Endothelial cell of hepatic sinusoid (primary cell): Measurements from ENCODE around the gene CLPTM1L.
"Not testable (repeated sequence)": the region's sequence is repeated elsewhere in the genome, so short reads cannot be mapped to it uniquely, and the experiment has no call there.

ENCODE experiments used
- in situ Hi-C: cut with HindIII; loops from 2 replicates; pipeline ENCODE4 v1.10.0; 2017; ENCODE audit warnings: low sequenced_read_pairs

CLPTM1L gene

DNA sequence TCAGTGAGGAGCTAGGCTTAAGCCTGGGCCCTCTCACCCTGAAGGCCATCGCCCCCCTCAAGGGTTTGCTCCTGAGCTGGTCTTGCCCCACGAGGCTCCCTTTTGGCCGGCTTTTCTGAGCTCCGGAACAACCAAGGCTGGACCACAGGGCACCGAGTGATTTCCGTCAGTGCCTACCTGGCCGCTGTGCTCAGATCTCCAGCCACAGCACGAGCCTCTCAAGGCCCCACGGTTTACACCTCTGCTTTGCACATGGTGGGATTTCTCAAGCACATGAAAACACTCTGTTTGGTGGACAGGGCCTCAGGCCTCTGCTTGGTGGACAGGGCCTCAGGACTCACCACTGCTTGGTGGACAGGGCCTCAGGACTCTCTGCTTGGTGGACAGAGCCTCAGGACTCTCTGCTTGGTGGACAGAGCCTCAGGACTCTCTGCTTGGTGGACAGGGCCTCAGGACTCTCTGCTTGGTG, 15.8 kb downstream of the CLPTM1L start:
- in situ Hi-C loops, result no loop called here

DNA sequence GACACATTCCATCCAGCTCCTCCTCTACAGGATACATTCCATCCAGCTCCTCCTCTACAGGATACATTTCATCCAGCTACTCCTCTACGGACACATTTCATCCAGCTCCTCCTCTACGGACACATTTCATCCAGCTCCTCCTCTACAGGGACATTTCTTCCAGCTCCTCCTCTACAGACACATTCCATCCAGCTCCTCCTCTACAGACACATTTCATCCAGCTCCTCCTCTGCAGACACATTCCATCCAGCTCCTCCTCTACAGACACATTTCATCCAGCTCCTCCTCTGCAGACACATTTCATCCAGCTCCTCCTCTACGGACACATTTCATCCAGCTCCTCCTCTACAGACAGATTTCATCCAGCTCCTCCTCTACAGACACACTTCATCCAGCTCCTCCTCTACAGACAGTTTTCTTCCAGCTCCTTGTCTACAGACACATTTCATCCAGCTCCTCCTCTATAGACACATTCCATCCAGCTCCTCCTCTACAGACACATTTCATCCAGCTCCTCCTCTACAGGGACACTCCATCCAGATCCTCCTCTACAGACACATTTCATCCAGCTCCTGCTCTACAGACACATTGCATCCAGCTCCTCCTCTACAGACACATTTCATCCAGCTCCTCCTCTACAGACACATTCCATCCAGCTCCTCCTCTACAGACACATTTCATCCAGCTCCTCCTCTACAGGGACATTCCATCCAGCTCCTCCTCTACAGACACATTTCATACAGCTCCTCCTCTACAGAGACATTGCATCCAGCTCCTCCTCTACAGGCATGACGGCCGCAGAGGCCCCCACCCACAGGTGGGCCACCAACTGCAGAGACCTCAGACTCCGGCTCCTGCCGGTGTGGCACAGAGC, 16.4 kb downstream of the CLPTM1L start:
- in situ Hi-C loops, result not testable (repeated sequence)

DNA sequence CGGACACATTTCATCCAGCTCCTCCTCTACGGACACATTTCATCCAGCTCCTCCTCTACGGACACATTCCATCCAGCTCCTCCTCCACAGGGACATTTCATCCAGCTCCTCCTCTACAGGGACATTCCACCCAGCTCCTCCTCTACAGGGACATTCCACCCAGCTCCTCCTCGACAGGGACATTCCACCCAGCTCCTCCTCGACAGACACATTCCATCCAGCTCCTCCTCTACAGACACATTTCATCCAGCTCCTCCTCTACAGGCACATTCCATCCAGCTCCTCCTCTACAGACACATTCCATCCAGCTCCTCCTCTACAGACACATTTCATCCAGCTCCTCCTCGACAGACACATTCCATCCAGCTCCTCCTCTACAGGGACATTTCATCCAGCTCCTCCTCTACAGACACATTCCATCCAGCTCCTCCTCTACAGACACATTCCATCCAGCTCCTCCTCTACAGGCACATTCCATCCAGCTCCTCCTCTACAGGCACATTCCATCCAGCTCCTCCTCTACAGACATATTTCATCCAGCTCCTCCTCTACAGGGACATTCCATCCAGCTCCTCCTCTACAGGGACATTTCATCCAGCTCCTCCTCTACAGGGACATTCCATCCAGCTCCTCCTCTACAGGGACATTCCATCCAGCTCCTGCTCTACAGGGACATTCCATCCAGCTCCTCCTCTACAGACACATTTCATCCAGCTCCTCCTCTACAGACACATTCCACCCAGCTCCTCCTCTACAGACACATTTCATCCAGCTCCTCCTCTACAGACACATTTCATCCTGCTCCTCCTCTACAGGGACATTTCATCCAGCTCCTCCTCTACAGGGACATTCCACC, 17.8 kb downstream of the CLPTM1L start:
- in situ Hi-C loops, result not testable (repeated sequence)

DNA sequence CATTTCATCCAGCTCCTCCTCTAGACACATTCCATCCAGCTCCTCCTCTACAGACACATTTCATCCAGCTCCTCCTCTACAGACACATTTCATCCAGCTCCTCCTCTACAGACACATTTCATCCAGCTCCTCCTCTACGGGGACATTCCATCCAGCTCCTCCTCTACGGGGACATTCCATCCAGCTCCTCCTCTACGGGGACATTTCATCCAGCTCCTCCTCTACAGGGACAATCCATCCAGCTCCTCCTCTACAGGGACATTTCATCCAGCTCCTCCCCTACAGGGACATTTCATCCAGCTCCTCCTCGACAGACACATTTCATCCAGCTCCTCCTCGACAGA, 18.4 kb downstream of the CLPTM1L start:
- in situ Hi-C loops, result not testable (repeated sequence)

DNA sequence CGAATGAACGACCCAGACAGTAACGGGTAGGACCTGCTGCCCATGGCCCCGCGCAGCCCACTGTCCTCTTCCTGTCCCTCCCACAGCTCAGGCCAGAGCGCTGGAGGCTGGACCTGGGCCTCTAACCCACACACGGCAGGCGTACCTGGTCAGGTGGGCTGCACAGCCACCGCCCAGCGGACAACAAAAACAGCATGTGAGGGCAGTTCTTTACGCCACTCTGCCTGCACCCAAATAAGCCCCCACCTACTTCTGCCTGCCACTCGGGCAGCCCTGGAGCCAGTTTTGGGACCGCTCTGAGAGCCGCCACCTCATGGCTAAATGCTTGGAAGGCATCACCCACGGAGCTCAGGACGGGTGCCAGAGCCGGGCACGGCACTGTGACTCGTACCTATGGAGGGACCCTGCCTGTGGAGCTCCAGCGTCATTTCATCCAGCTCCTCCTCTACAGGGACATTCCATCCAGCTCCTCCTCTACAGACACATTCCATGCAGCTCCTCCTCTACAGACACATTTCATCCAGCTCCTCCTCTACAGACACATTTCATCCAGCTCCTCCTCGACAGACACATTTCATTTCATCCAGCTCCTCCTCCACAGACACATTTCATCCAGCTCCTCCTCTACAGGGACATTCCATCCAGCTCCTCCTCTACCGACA, 18.9 kb downstream of the CLPTM1L start:
- in situ Hi-C loops, result no loop called here

DNA sequence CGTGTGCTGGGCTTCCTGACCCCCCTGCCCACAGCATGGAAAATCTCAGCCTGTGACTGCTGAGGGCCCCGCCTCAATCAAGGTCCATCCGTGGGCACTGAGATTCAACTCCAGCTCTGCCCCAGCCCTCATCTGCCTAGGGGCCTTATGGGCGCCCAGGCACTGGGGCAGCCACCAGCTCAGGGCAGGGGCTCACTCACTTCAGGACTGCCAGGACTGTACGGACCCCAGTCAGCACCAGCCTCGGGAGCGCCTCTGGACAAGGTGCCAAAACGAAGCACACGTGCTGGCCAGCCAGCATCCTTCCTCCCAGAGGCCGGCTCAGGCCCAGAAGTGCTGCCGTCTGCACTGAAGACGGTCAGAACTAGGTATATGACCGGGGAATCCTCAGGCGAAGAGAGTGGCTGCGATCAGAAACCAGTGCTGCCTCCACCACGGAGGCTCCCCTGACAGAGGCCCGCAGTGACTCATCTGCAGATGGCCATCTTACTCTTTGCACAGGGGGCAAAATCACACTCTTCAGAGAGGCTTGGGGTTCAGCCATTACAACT, 19.6 kb downstream of the CLPTM1L start:
- in situ Hi-C loops, result no loop called here

DNA sequence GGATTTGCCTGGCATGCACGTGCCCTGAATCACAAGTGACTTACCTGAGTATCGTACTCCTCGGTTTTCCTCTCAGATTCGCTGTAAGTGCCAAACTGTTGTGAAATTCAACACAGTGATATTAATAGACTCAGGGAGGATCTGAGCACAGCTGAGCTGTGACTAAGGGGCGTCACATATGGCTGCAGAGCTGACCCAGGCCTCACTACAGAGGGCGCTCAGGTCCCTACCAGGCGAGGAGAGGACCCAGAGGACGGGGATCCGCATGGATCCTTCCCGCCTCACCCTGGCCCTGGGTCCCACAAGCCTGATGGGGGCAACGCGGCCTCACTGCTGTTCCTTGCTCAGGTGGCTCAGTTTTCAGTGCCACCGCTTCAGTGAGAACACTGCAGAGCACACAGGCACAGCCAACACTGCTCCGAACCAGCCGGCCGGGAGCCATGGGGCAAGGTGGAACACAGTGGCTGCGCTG, 20.1 kb downstream of the CLPTM1L start:
- in situ Hi-C loops, result loop anchor here (25.0 kb wide), 1 partner anchor 387 kb away; no protein-coding TSS in a partner anchor

DNA sequence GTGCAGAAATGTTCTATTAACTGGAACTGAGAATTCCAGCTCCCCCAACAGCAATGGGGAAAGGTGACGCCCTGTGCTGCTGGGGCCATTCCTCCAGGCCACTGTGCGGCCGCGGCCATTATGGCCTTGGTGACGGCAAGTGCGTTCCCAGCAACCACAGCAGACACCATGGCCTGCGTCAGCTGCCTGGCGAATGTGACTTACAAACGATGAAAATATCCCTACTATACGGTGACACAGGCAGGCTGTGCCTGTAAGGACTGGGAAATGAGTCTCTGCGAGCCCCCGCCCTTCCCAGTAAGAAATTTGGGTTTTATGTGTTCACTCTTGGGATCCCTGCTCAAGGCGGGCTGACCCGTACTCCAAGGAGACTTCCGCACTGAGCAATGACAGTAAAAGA, 20.6 kb downstream of the CLPTM1L start:
- in situ Hi-C loops, result loop anchor here (25.0 kb wide), 1 partner anchor 387 kb away; no protein-coding TSS in a partner anchor

DNA sequence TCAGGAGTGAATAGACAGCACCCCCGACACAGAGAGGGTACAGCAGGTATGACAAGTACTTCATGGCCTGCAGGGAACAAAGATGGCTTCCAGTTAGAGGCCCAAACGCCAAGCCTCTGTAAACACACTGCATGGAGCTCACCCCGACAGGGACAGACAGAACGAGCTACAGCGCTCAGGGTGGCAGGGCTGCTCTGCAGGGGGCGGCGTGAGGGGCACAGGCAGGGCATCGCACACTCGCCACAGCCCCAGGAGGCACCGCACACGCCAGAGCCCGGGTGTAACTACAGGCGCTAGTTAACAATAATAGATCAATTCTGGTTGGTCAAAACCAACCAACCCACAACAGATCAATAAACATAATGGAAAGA, 21.1 kb downstream of the CLPTM1L start:
- in situ Hi-C loops, result loop anchor here (25.0 kb wide), 1 partner anchor 386 kb away; no protein-coding TSS in a partner anchor

DNA sequence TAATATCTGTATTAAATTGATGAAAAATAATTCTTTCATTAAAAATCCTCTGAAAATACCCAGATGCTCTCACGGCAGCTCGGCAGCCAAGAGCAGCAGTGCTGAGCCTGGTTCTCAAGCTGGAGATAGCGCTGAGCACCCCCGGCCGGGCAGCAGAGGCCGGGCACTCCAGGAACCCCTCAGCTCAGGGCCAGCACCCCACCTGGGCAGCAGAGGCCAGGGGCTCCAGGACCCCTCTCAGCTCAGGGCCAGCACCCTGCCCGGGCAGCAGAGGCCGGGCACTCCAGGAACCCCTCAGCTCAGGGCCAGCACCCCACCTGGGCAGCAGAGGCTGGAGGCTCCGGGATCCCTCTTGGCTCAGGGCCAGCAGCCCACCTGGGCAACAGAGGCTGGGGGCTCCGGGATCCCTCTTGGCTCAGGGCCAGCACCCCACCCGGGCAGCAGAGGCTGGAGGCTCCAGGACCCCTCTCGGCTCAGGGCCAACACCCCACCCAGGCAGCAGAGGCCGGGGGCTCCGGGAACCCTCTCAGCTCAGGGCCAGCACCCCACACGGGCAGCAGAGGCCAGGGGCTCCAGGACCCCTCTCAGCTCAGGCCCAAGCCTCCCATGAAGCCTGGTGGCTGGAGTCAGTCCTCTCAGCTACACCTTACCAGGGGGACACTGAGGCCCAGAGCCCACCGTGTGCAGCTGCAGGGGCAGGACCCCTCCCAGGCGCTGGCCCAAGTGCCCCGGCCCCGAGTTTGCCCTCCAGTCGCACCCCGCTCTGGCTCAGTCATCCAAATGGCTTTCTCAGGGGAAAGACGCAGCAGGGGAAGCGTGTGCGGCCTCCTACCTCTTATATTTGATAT, 21.7 kb downstream of the CLPTM1L start:
- in situ Hi-C loops, result loop anchor here (25.0 kb wide), 1 partner anchor 386 kb away; no protein-coding TSS in a partner anchor

DNA sequence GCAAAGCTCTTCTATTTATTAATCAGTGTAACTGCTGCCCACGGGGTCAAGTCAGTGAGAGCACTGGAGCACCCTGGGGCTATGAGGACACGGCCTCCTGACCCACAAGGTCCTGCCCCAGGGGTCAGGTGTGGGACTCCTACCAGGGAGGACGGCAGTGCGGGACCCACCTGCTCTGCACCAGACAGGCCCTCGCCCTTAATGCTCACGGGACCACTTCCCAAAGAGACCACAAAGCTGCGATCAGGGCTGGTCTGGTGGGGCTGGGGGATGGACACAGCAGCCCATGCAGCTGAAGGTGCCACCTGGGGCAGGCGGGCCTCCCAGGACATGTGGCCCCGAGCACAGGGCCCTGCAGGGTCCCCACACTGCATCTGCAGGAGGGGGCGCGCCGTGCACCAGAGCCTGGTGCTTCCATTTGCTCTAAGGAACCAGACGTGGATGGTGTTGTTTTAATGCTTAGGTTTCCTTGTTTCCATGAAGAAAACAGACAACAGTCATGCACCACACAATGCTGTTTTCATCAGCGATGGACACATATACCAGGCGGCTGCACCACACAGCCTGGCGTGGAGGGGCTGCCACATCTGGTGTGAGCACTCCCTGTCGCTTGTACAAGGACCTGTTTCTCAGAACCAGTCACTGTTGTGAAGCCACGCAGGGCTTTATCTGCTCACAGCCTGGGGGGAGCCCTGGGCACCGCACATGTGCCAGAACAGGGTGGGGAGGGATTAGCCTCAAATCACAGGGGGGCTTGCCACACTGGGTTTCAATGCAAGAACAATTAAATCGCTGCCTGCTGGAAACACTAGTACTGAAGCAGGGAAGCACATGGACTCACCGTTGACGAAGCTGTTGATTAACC, 22.6 kb downstream of the CLPTM1L start:
- in situ Hi-C loops, result loop anchor here (25.0 kb wide), 1 partner anchor 385 kb away; no protein-coding TSS in a partner anchor

DNA sequence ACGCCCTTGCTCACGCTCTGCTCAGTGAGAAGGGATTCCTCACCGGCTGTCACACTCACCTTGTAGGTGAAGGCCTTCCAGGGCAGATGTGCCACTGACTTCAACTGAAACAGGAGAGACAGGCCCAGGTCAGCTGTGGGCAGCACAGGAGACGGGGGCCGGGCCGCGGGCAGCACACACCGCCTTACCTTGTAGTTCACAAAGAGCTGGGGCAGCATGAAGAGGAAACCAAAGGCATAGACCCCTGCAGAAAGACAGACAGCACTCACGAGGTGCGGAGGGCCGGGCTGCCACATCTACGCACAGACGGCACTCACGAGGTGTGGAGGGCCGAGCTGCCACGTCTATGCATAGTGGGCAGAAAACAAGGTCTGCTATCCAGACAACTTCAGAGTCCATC, 23.3 kb downstream of the CLPTM1L start:
- in situ Hi-C loops, result loop anchor here (25.0 kb wide), 1 partner anchor 384 kb away; no protein-coding TSS in a partner anchor

DNA sequence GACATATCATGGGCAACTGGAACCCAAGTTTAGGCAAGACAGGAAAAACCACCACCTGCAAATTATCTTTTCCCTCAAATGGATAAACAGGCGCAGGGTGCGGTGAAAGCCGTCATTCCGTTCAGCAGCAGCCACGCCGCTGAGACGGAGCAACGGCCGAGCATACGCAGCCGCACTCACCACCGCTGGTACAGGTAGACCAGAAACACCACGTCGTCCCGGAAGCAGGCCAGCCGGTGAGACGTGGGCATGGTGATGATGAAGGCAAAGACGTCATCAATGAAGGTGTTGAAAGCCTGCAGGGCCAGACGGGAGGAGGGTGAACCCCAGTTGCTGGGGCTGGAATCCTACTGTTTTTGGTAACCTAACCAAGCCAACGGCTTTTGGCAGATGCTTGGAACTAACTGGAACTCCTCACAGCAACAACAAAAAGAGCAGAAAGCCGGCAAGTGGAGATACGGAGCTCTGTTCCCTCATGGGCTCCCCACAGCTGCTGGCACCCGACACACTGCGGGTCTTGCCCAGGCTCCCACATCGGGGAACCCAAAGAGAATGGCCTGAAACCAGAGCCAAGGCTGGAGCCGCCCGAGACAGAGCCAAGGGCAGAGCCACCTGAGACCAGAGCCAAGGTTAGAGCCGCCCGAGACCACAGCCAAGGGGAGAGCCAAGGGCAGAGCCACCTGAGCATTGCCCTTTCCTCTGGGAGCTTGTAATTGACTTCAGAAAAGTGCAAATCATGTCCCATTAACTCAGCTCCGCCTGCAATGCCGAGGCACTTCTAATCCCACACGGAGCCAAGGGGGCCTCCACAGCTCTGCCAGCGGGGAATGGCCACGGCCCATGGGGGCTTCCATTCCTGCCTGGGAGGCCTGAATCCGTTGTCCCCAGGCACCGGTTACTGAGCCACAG, 24.2 kb downstream of the CLPTM1L start:
- in situ Hi-C loops, result loop anchor here (25.0 kb wide), 1 partner anchor 383 kb away; no protein-coding TSS in a partner anchor

DNA sequence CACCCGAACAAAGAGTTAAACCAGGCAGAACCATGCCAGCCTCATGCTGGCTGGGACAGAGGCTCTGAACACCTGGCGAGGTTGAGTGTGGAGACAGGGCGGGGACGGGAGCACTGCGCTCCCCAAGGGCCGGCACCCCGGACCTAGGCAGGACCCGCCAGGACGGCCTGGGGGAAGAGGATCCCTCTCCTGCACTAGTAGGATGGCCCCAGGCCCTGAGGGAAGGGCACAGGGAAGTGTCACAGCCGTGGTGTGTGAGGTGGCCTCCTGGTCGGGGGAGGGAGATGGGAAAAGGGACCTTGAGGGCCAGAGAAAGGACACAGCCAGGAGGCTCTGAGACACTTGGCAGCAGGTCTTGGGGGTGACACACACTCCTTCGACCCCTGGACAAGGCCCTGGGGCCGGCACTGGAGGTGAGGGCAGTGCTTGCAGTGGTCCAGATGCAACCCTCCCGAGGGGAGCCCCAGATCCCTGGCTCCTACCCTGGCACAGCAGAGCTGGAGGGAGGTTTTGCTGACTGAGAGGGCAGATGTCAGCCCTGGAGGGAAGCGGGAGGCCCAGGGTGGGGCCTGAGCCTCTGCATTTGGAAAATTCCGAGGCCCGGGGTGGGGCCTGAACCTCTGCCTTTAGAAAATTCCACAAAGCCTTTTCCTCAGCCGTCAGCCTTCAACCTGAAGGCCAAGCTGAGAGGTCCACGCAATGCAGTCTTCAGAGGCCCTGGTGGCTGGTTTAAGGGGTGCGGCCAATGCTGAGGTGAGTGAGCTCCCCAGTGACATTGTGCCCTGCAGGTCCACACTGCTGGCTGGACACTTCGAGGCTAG, 25.3 kb downstream of the CLPTM1L start:
- in situ Hi-C loops, result loop anchor here (5.0 to 25.0 kb wide), 3 partner anchors 47 to 382 kb away; no protein-coding TSS in a partner anchor

DNA sequence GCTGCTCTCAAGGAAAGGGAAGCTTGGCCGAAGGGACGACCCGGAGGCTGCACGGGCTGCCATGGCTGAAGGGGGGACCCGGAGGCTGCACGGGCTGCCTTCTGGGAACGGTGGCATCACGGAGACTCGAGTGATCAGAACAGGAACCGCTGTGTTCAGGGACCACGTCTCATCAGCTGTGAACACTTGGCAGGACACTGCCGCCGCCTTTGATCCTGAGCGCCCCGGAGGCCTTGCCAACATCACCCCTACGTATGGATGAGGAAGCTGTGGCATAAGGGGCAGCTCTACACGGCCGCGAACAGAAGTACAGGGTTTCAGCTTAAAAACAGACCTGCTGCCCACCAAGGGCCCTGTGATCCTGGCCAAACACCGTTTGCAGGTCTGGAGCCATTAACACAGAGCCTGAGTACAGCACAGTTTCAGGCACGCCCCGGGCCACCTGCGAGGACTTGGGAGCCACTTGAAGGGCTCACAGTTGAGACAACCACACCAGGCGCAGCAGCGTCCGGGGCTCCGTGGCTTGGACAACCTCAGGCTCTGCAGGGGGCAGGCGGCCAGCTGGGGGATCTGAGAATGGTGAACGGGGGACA, 26.1 kb downstream of the CLPTM1L start:
- in situ Hi-C loops, result loop anchor here (5.0 to 25.0 kb wide), 3 partner anchors 46 to 381 kb away; no protein-coding TSS in a partner anchor
